Stomach (tissue), 9 donors: ENCODE measurements around the gene NPTN. TPM values are rescaled to one million over a fixed set of nuclear protein-coding genes. Genes with fewer than 3 reads are reported as not detected.

Source experiments
- DNase-seq, 2 donors: peaks; one replicate each; pipeline versions ENCODE4 v3.0.0 to v3.0.0-alpha.2; 2013 to 2019
- H3K27ac ChIP-seq, 5 donors: fragments of 200-600 bp in 4 of 5; sonication (generic) in 4 of 5; one replicate each; pipeline ENCODE4 v1.5.1; 2013 to 2019; ENCODE audit warnings: mild to moderate bottlenecking in 1 of 5, moderate library complexity in 1 of 5
- H3K27me3 ChIP-seq, 3 donors: fragments of 200-600 bp; sonication (generic); one replicate each; pipeline ENCODE4 v1.5.1; 2017 to 2019; ENCODE audit warnings: mixed run types in 1 of 3
- H3K36me3 ChIP-seq, 4 donors: fragments of 200-600 bp; sonication (generic); 1 replicate in 3 of 4; 2 replicates in 1 of 4; pipeline ENCODE4 v1.5.1; 2016 to 2019
- H3K4me1 ChIP-seq, 4 donors: fragments of 200-600 bp; sonication (generic); one replicate each; pipeline ENCODE4 v1.5.1; 2016 to 2019
- H3K4me3 ChIP-seq, 4 donors: fragments of 200-600 bp; sonication (generic) in 3 of 4; one replicate each; pipeline ENCODE4 v1.5.1; 2016 to 2019; ENCODE audit warnings: mild to moderate bottlenecking in 1 of 4
- H3K9me3 ChIP-seq, 4 donors: fragments of 200-600 bp; sonication (generic); one replicate each; pipeline ENCODE4 v1.5.1; 2016 to 2019
- CTCF ChIP-seq, 7 experiments: fragments of 450-650 bp in 4 of 7; fragments of 200-600 bp in 3 of 7; sonication (generic) in 3 of 7; IDR thresholded peaks; one replicate each; pipeline ENCODE4 v1.5.1; 2016 to 2019; ENCODE audit warnings: antibody characterized with exemption in 7 of 7, control low read depth in 2 of 7, mild to moderate bottlenecking in 1 of 7
- EP300 ChIP-seq: sonication (generic); formaldehyde crosslinking; IDR thresholded peaks from one replicate; pipeline ENCODE4 v1.6.1; 2017; ENCODE audit warnings: antibody characterized with exemption
- POLR2A ChIP-seq, 4 donors: fragments of 450-650 bp; IDR thresholded peaks; one replicate each; pipeline ENCODE4 v1.6.1; 2016; ENCODE audit warnings: antibody characterized with exemption in 4 of 4, control low read depth in 2 of 4, mild to moderate bottlenecking in 1 of 4, moderate library complexity in 1 of 4
- POLR2AphosphoS5 ChIP-seq, 3 donors: sonication (generic); formaldehyde crosslinking; IDR thresholded peaks; one replicate each; pipeline ENCODE4 v1.6.1; 2016; ENCODE audit warnings: antibody characterized with exemption in 3 of 3
- WGBS, 5 donors: extraction: QIAGEN DNeasy Blood & Tissue Kit in 3 of 5; methylation state at CpG; one replicate each; pipeline versions ENCODE4 v1.1.5 to v1.1.7; 2013 to 2018; 5-methylcytosine and 5-hydroxymethylcytosine counted together
- intact Hi-C: fragments of 100-400 bp; cut with DNase I; formaldehyde crosslinking; loops from one replicate; pipeline ENCODE4 v1.15.1; 2023; ENCODE audit warnings: low total_unique reads
- polyA plus RNA-seq, 3 donors: library from polyadenylated mRNA; stranded (reverse); fragments of 200-250 nt; gene quantifications; one replicate each; pipeline ENCODE4 v1.2.3, GENCODE V29; 2013
- total RNA-seq, 5 donors: library from RNA; depleted of rRNA; stranded (reverse); fragments of >200 nt; gene quantifications; one replicate each; pipeline versions ENCODE4 v1.1.0 to v1.2.3, GENCODE V29; 2014 to 2016
- donor health status: healthy with polysubstance abuse.
- donor health status: Bipolar disorder and iron deficiency.
- donor health status: healthy.

The NPTN gene
- total and polyA plus RNA-seq, 8 donors = 41.4 to 228 (median 96.2) TPM

DNA sequence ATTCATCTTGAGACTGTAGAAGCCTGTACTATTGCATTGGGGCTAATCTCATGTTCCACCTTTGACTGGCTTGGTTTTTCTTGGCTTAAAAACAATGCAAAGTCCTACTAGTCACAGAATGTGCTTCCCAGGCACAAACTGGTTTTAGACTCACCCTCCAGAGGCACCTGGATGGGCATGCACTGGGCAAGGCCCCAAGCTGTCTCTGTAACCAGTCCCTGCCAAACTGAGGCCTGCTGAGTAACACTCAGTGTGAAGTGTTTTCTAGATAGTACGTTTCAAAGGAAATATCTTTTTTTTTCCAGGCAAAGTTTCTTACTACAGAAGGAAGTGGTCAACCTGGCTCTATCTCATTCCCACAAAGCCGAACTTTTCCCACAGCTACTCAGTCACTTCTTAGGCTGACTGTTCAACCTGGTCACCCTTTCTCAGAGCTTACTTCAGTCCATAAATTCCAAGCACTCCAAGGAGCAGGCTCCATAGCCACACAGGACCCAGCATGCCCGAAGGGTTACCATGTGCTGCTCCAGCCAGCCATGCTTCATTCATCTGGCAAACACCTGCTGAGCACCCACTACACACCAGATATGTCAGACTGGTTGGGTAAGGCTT, 57.4 kb downstream of the NPTN start:
- 53 to 62% (median 56%) methylated on average over 3 of the region's 3 CpGs for WGBS, 5 donors
- intact Hi-C loops = no loop called here
- Histone ChIP-seq H3K36me3 (peaks cover 14 to 88% (median 78%) of the 10 kb centered on the region in 4 donors), H3K4me3 (no peak overlapping the region), H3K27ac (peak overlapping the region; percentile 26 to 55 (median 48)), H3K4me1 (peaks cover 19 to 66% (median 43%) of the 10 kb centered on the region in 4 donors), H3K27me3 (no peaks in the 10 kb centered on the region), H3K9me3 (no peaks in the 10 kb centered on the region)
- DNase-seq = peak in 1 of 2 donors; percentile 78
- TF ChIP-seq CTCF (IDR thresholded peaks at IDR 0.05) = no peak
- TF ChIP-seq EP300 = no peak
- peak in 2 of 3 donors; percentile 27 to 36 for TF ChIP-seq POLR2AphosphoS5 (IDR thresholded peaks at IDR 0.05)
- no peak for TF ChIP-seq POLR2A (IDR thresholded peaks at IDR 0.05)

- H3K27ac ChIP-seq = peak overlapping the region in 4 of 5 donors; percentile 0 to 61 (median 40)
- peaks cover 34 to 93% (median 85%) of the 10 kb centered on the region in 4 donors for H3K36me3 ChIP-seq
- DNase-seq = peak in 1 of 2 donors; percentile 60
- WGBS, 5 donors = 61 to 71% (median 66%) methylated on average over 9 of the region's 9 CpGs
- H3K27me3 ChIP-seq = no peaks in the 10 kb centered on the region
- H3K4me3 ChIP-seq = no peak overlapping the region
- TF ChIP-seq POLR2AphosphoS5 (IDR thresholded peaks at IDR 0.05) (no peak), CTCF (IDR thresholded peaks at IDR 0.05) (no peak), EP300 (no peak), POLR2A (IDR thresholded peaks at IDR 0.05) (no peak)
- intact Hi-C loops = no loop called here
- H3K9me3 ChIP-seq = no peaks in the 10 kb centered on the region
- peaks cover 22 to 71% (median 48%) of the 10 kb centered on the region in 4 donors for H3K4me1 ChIP-seq
These were observed 59.6 kb downstream of the NPTN start for GRCh38 chr15:73573572-73573971.

GRCh38 chr15:73573037-73573436, 60.2 kb downstream of the NPTN start:
- H3K27ac ChIP-seq = peak overlapping the region; percentile 0 to 61 (median 47)
- TF ChIP-seq CTCF (IDR thresholded peaks at IDR 0.05) (no peak), POLR2A (IDR thresholded peaks at IDR 0.05) (no peak), POLR2AphosphoS5 (IDR thresholded peaks at IDR 0.05) (no peak), EP300 (no peak)
- no peaks in the 10 kb centered on the region for H3K27me3 ChIP-seq
- intact Hi-C loops = no loop called here
- 68 to 86% (median 78%) methylated on average over 1 of the region's 1 CpG for WGBS, 5 donors
- H3K36me3 ChIP-seq = peaks cover 39 to 93% (median 87%) of the 10 kb centered on the region in 4 donors
- H3K4me3 ChIP-seq = no peak overlapping the region
- no peaks in the 10 kb centered on the region for H3K9me3 ChIP-seq
- no peak for DNase-seq
- peaks cover 22 to 71% (median 48%) of the 10 kb centered on the region in 4 donors for H3K4me1 ChIP-seq

DNA sequence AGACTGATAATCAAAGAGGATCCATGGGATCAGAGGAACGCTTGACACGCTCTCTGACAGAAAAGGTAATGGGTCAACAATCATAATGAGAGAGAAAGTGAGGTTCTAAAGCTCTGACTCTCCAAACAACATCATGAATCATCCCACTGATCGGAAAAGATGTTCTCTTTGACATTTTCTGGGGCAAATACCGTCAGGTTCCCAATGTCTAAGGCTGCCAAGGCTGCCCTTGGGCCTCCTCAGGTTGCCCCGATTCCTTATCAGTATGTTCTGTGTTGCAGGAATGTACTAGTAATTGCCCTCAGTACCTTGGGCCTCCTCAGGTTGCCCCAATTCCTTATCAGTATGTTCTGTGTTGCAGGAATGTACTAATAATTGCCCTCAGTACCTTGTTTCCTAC, 60.9 kb downstream of the NPTN start:
- H3K27me3 ChIP-seq = no peaks in the 10 kb centered on the region
- WGBS, 5 donors = 43 to 79% (median 59%) methylated on average over 5 of the region's 5 CpGs
- DNase-seq = no peak
- H3K4me1 ChIP-seq = peaks cover 22 to 71% (median 50%) of the 10 kb centered on the region in 4 donors
- H3K36me3 ChIP-seq = peaks cover 43 to 97% (median 91%) of the 10 kb centered on the region in 4 donors
- no peak overlapping the region for H3K4me3 ChIP-seq
- TF ChIP-seq POLR2AphosphoS5 (IDR thresholded peaks at IDR 0.05) (no peak), POLR2A (IDR thresholded peaks at IDR 0.05) (no peak), CTCF (IDR thresholded peaks at IDR 0.05) (no peak), EP300 (no peak)
- peak overlapping the region in 3 of 5 donors; percentile 34 to 61 (median 47) for H3K27ac ChIP-seq
- intact Hi-C loops = no loop called here
- H3K9me3 ChIP-seq = no peaks in the 10 kb centered on the region
